Osteoblast (primary cell): ENCODE results near the gene MROH7. TPM values are rescaled to one million over a fixed set of nuclear protein-coding genes. Genes with fewer than 3 reads are reported as not detected.

Experiments
- DNase-seq: peaks from one replicate; pipeline ENCODE4 v3.0.0; 2011; ENCODE audit warnings: low spot score, mixed read lengths; ENCODE audit not compliant: insufficient read length; ENCODE audit errors: missing footprints
- H2AFZ ChIP-seq: 2 replicates; pipeline ENCODE4 v1.6.0; 2011; ENCODE audit warnings: mild to moderate bottlenecking, low read length
- H3K27ac ChIP-seq: 2 replicates; pipeline ENCODE4 v1.5.1; 2011; ENCODE audit warnings: mild to moderate bottlenecking, low read depth, low read length, moderate library complexity
- H3K27me3 ChIP-seq: 2 replicates; pipeline ENCODE4 v1.6.0; 2012; ENCODE audit warnings: mild to moderate bottlenecking, control low read depth, inconsistent platforms, low read length, moderate library complexity; ENCODE audit not compliant: insufficient read depth
- H3K36me3 ChIP-seq: 2 replicates; pipeline ENCODE4 v1.5.1; 2011; ENCODE audit warnings: mild to moderate bottlenecking, low read length, control low read depth, moderate library complexity; ENCODE audit not compliant: insufficient read depth
- H3K4me1 ChIP-seq: 2 replicates; pipeline ENCODE4 v1.5.1; 2011; ENCODE audit warnings: mild to moderate bottlenecking, low read length, control low read depth, moderate library complexity; ENCODE audit not compliant: insufficient read depth
- H3K4me2 ChIP-seq: 2 replicates; pipeline ENCODE4 v1.6.0; 2011; ENCODE audit warnings: mild to moderate bottlenecking, low read length; ENCODE audit not compliant: insufficient read depth
- H3K4me3 ChIP-seq: fragments of 200-600 bp; sonication (generic); 3 replicates; pipeline ENCODE4 v1.5.1; 2012; ENCODE audit warnings: mild to moderate bottlenecking, low read length, inconsistent platforms; ENCODE audit not compliant: insufficient read depth
- H3K79me2 ChIP-seq: 2 replicates; pipeline ENCODE4 v1.6.0; 2012; ENCODE audit warnings: mild to moderate bottlenecking, low read length, control low read depth, inconsistent platforms; ENCODE audit not compliant: insufficient read depth
- H3K9me3 ChIP-seq: 2 replicates; pipeline ENCODE4 v1.5.1; 2011; ENCODE audit warnings: low read depth, low read length, control low read depth
- H4K20me1 ChIP-seq: 2 replicates; pipeline ENCODE4 v1.6.0; 2012; ENCODE audit warnings: mild to moderate bottlenecking, low read length, control low read depth; ENCODE audit not compliant: insufficient read depth
- CTCF ChIP-seq: IDR thresholded peaks from 2 replicates; pipeline ENCODE4 v1.5.1; 2011; ENCODE audit warnings: mild to moderate bottlenecking, low read depth, low read length, moderate library complexity; ENCODE audit errors: extremely low read depth
- total RNA-seq: library from RNA; depleted of rRNA; stranded (reverse); fragments of >200 nt; gene quantifications from 2 replicates; pipeline ENCODE4 v1.2.3, GENCODE V29; 2012

MROH7 gene
- total RNA-seq, 1 donor, result 0.36 TPM

GRCh38 chr1:54614563-54614962, 27.0 kb upstream of the MROH7 start:
- peak; percentile 6 for DNase-seq
- Histone ChIP-seq H3K27me3 (peaks cover 17% of the 10 kb centered on the region), H3K79me2 (no peaks in the 10 kb centered on the region), H3K27ac (no peak overlapping the region), H3K9me3 (no peaks in the 10 kb centered on the region), H4K20me1 (no peaks in the 10 kb centered on the region), H3K4me1 (peaks cover 4% of the 10 kb centered on the region), H3K36me3 (no peaks in the 10 kb centered on the region), H2AFZ (no peak overlapping the region), H3K4me2 (no peak overlapping the region), H3K4me3 (no peak overlapping the region)
- no peak for TF ChIP-seq CTCF

- H4K20me1 ChIP-seq, result no peaks in the 10 kb centered on the region
- peak; percentile 30 for DNase-seq
- H3K36me3 ChIP-seq, result no peaks in the 10 kb centered on the region
- H3K4me3 ChIP-seq, result no peak overlapping the region
- H3K27ac ChIP-seq, result no peak overlapping the region
- no peak for TF ChIP-seq CTCF
- H2AFZ ChIP-seq, result no peak overlapping the region
- no peaks in the 10 kb centered on the region for H3K9me3 ChIP-seq
- no peak overlapping the region for H3K4me2 ChIP-seq
- H3K4me1 ChIP-seq, result no peaks in the 10 kb centered on the region
- peaks cover 19% of the 10 kb centered on the region for H3K27me3 ChIP-seq
- H3K79me2 ChIP-seq, result no peaks in the 10 kb centered on the region
Measured at GRCh38 chr1:54615531-54616279, 25.9 kb upstream of the MROH7 start.

GRCh38 chr1:54619749-54620148, 21.8 kb upstream of the MROH7 start:
- no peak overlapping the region for H2AFZ ChIP-seq
- no peaks in the 10 kb centered on the region for H3K36me3 ChIP-seq
- H3K4me1 ChIP-seq, result no peaks in the 10 kb centered on the region
- TF ChIP-seq CTCF, result no peak
- DNase-seq, result peak; percentile 18
- H3K27me3 ChIP-seq, result peaks cover 23% of the 10 kb centered on the region
- no peak overlapping the region for H3K27ac ChIP-seq
- no peaks in the 10 kb centered on the region for H3K9me3 ChIP-seq
- no peak overlapping the region for H3K4me2 ChIP-seq
- no peaks in the 10 kb centered on the region for H3K79me2 ChIP-seq
- no peaks in the 10 kb centered on the region for H4K20me1 ChIP-seq
- no peak overlapping the region for H3K4me3 ChIP-seq

- no peaks in the 10 kb centered on the region for H3K9me3 ChIP-seq
- no peaks in the 10 kb centered on the region for H3K4me1 ChIP-seq
- no peak within 1 kb of the TSS for H3K4me2 ChIP-seq
- H2AFZ ChIP-seq, result no peak within 1 kb of the TSS
- DNase-seq, result peak; percentile 36
- H3K36me3 ChIP-seq, result no peaks in the 10 kb centered on the region
- no peak within 1 kb of the TSS for H3K4me3 ChIP-seq
- H3K79me2 ChIP-seq, result no peaks in the 10 kb centered on the region
- no peaks in the 10 kb centered on the region for H4K20me1 ChIP-seq
- peaks cover 15% of the 10 kb centered on the region for H3K27me3 ChIP-seq
- H3K27ac ChIP-seq, result no peak within 1 kb of the TSS
- no peak for TF ChIP-seq CTCF
Measured at GRCh38 chr1:54623216-54624007, 18.2 kb upstream of the MROH7 start, which contains the start of gene FAM151A. Gene FAM151A (minus strand): TSS chr1:54623525. CDS start chr1:54623395, 130 bp downstream.
